GM21825 (cell line): ENCODE results near the gene KIF26B.
A peak's percentile ranks its signal among the peaks of the same experiment; 100 is the strongest.

Source experiments
- ATAC-seq: cut with Tn5 transposase; IDR thresholded peaks from one replicate; pipeline ENCODE4 v1.9.1; 2021; ENCODE audit warnings: mild to moderate bottlenecking, moderate library complexity; ENCODE audit not compliant: unreplicated experiment

Gene KIF26B

GRCh38 chr1:245131026-245131393 lies 23.8 kb upstream of the KIF26B start:
- no peak for ATAC-seq

GRCh38 chr1:245132771-245133170 lies 22.0 kb upstream of the KIF26B start:
- no peak for ATAC-seq

GRCh38 chr1:245133995-245134715 lies 20.6 kb upstream of the KIF26B start:
- no peak for ATAC-seq

GRCh38 chr1:245142171-245142798 lies 12.5 kb upstream of the KIF26B start:
- ATAC-seq, result no peak

- no peak for ATAC-seq
Observed at GRCh38 chr1:245142976-245143375, 11.8 kb upstream of the KIF26B start.

GRCh38 chr1:245143849-245144248 lies 10.9 kb upstream of the KIF26B start:
- ATAC-seq, result no peak

- ATAC-seq, result no peak
Observed at GRCh38 chr1:245148069-245148468, 6.7 kb upstream of the KIF26B start.

- no peak for ATAC-seq
Observed at GRCh38 chr1:245148861-245149260, 5.9 kb upstream of the KIF26B start.

- no peak for ATAC-seq
Observed at GRCh38 chr1:245153081-245153551, 1.7 kb upstream of the KIF26B start.

GRCh38 chr1:245153552-245154428 lies 995 bp upstream of the KIF26B start:
- no peak for ATAC-seq

- ATAC-seq, result no peak
Observed at GRCh38 chr1:245155272-245156040, 671 bp downstream of the KIF26B start.

- ATAC-seq, result peak; percentile 97
Observed at GRCh38 chr1:245156041-245156735, 1.4 kb downstream of the KIF26B start.

GRCh38 chr1:245156736-245157505 lies 2.1 kb downstream of the KIF26B start:
- no peak for ATAC-seq

- no peak for ATAC-seq
Observed at GRCh38 chr1:245158913-245159312, 4.1 kb downstream of the KIF26B start.

GRCh38 chr1:245160288-245160687 lies 5.5 kb downstream of the KIF26B start:
- no peak for ATAC-seq

GRCh38 chr1:245160741-245161400 lies 6.1 kb downstream of the KIF26B start:
- no peak for ATAC-seq

- no peak for ATAC-seq
Observed at GRCh38 chr1:245161866-245162265, 7.1 kb downstream of the KIF26B start.

- ATAC-seq, result no peak
Observed at GRCh38 chr1:245166471-245166885, 11.7 kb downstream of the KIF26B start.

- ATAC-seq, result no peak
Observed at GRCh38 chr1:245168086-245168485, 13.3 kb downstream of the KIF26B start.
